Liver (tissue), 9 donors: ENCODE data around the gene SNRPB. TPM values are rescaled to one million over a fixed set of nuclear protein-coding genes. Genes with fewer than 3 reads are reported as not detected.
A peak's percentile ranks its signal among the peaks of the same experiment; 100 is the strongest.

Experiments
- DNase-seq: peaks from one replicate; pipeline ENCODE4 v3.0.0-alpha.2; 2017; ENCODE audit warnings: low spot score
- H3K27ac ChIP-seq, 2 donors: one replicate each; pipeline ENCODE4 v1.7.0; 2013; ENCODE audit warnings: inconsistent platforms in 2 of 2, low read length in 2 of 2, control low read depth in 1 of 2, low read depth in 1 of 2, mild to moderate bottlenecking in 1 of 2
- H3K27me3 ChIP-seq, 4 donors: one replicate each; pipeline versions ENCODE4 v1.6.1 to v1.7.0; 2013; ENCODE audit warnings: low read length in 3 of 4, inconsistent platforms in 1 of 4, mild to moderate bottlenecking in 1 of 4, moderate library complexity in 1 of 4; ENCODE audit not compliant: control insufficient read depth in 4 of 4, insufficient read depth in 4 of 4
- H3K36me3 ChIP-seq, 4 donors: one replicate each; pipeline versions ENCODE4 v1.6.1 to v1.7.0; 2013; ENCODE audit warnings: low read length in 3 of 4, mild to moderate bottlenecking in 3 of 4, low read depth in 1 of 4, moderate library complexity in 1 of 4; ENCODE audit not compliant: control insufficient read depth in 4 of 4, insufficient read depth in 3 of 4
- H3K4me1 ChIP-seq, 4 donors: one replicate each; pipeline versions ENCODE4 v1.6.1 to v1.7.0; 2013; ENCODE audit warnings: low read length in 3 of 4, mild to moderate bottlenecking in 3 of 4, moderate library complexity in 1 of 4; ENCODE audit not compliant: control insufficient read depth in 4 of 4, insufficient read depth in 4 of 4
- H3K4me3 ChIP-seq, 3 donors: one replicate each; pipeline versions ENCODE4 v1.6.1 to v1.7.0; 2013; ENCODE audit warnings: low read length in 3 of 3, control low read depth in 1 of 3, low read depth in 1 of 3, mild to moderate bottlenecking in 1 of 3
- H3K9ac ChIP-seq, 2 donors: one replicate each; pipeline ENCODE4 v1.7.0; 2013; ENCODE audit warnings: low read length in 2 of 2, mild to moderate bottlenecking in 2 of 2, moderate library complexity in 2 of 2, control low read depth in 1 of 2, low read depth in 1 of 2
- H3K9me3 ChIP-seq, 4 donors: one replicate each; pipeline versions ENCODE4 v1.6.1 to v1.7.0; 2013; ENCODE audit warnings: low read length in 3 of 4; ENCODE audit not compliant: control insufficient read depth in 4 of 4
- ATF3 ChIP-seq: IDR thresholded peaks from 2 replicates; pipeline ENCODE4 v1.6.1; 2016; ENCODE audit warnings: antibody characterized with exemption
- EGR1 ChIP-seq, 2 donors: IDR thresholded peaks; 2 replicates each; pipeline ENCODE4 v1.6.1; 2016 to 2018; ENCODE audit warnings: antibody characterized with exemption in 2 of 2, low read depth in 2 of 2
- FOXA1 ChIP-seq: IDR thresholded peaks from 2 replicates; pipeline ENCODE4 v1.6.1; 2016; ENCODE audit warnings: antibody characterized with exemption
- FOXA2 ChIP-seq: IDR thresholded peaks from 2 replicates; pipeline ENCODE4 v1.6.1; 2016; ENCODE audit warnings: antibody characterized with exemption
- GABPA ChIP-seq, 2 donors: IDR thresholded peaks in 1 of 2; conservative IDR thresholded peaks in 1 of 2; 2 replicates each; pipeline ENCODE4 v1.6.1; 2016; ENCODE audit warnings: antibody characterized with exemption in 2 of 2, mild to moderate bottlenecking in 1 of 2, moderate library complexity in 1 of 2
- HNF4A ChIP-seq, 2 donors: conservative IDR thresholded peaks; 2 replicates each; pipeline ENCODE4 v1.6.1; 2016; ENCODE audit warnings: antibody characterized with exemption in 2 of 2, mild to moderate bottlenecking in 2 of 2
- HNF4G ChIP-seq: IDR thresholded peaks from 2 replicates; pipeline ENCODE4 v1.6.1; 2016; ENCODE audit warnings: antibody characterized with exemption
- JUND ChIP-seq, 2 donors: IDR thresholded peaks; 2 replicates each; pipeline ENCODE4 v1.6.1; 2016; ENCODE audit warnings: antibody characterized with exemption in 2 of 2
- MAX ChIP-seq: IDR thresholded peaks from 2 replicates; pipeline ENCODE4 v1.6.1; 2016; ENCODE audit warnings: antibody characterized with exemption
- NR2F2 ChIP-seq: IDR thresholded peaks from 2 replicates; pipeline ENCODE4 v1.6.1; 2016; ENCODE audit warnings: antibody characterized with exemption
- RAD21 ChIP-seq, 2 donors: IDR thresholded peaks; 2 replicates each; pipeline ENCODE4 v1.6.1; 2016; ENCODE audit warnings: antibody characterized with exemption in 2 of 2, mild to moderate bottlenecking in 2 of 2
- RXRA ChIP-seq, 2 donors: IDR thresholded peaks; 2 replicates each; pipeline ENCODE4 v1.6.1; 2017 to 2018; ENCODE audit warnings: antibody characterized with exemption in 2 of 2, mild to moderate bottlenecking in 1 of 2
- SP1 ChIP-seq: IDR thresholded peaks from 2 replicates; pipeline ENCODE4 v1.6.1; 2018; ENCODE audit warnings: antibody characterized with exemption, mild to moderate bottlenecking
- TAF1 ChIP-seq: conservative IDR thresholded peaks from 2 replicates; pipeline ENCODE4 v1.6.1; 2016; ENCODE audit warnings: antibody characterized with exemption, mild to moderate bottlenecking
- YY1 ChIP-seq: IDR thresholded peaks from 2 replicates; pipeline ENCODE4 v1.6.1; 2016; ENCODE audit warnings: antibody characterized with exemption, mild to moderate bottlenecking
- ZBTB33 ChIP-seq: IDR thresholded peaks from 2 replicates; pipeline ENCODE4 v1.6.1; 2016; ENCODE audit warnings: antibody characterized with exemption
- WGBS: extraction: QIAGEN DNeasy Blood & Tissue Kit; methylation state at CpG from one replicate; pipeline ENCODE4 v1.1.7; 2013; 5-methylcytosine and 5-hydroxymethylcytosine counted together
- polyA plus RNA-seq, 2 donors: library from polyadenylated mRNA; stranded (reverse) in 1 of 2; unstranded in 1 of 2; fragments of 200-250 nt in 1 of 2; fragments of >200 nt in 1 of 2; fragmentation: Nextera tagmentation in 1 of 2; extraction: Ambion mirVana in 1 of 2; gene quantifications; one replicate each; pipeline versions ENCODE4 v1.2.1 to v1.2.3, GENCODE V29; 2013 to 2015
- total RNA-seq, 2 donors: library from RNA; depleted of rRNA; stranded (reverse); fragments of >200 nt; gene quantifications; one replicate each; pipeline ENCODE4 v1.2.3, GENCODE V29; 2014
- TF ChIP-seq, protein P1 (sequence below): fragments of 150-350 bp; IDR thresholded peaks from 2 replicates; pipeline ENCODE4 v1.5.1; 2017; ENCODE audit warnings: improper control_type of control experiment, low read depth, low read length; ENCODE audit not compliant: missing input control
- TF ChIP-seq, protein P2 (sequence below): IDR thresholded peaks from 2 replicates; pipeline ENCODE4 v1.6.1; 2016; ENCODE audit warnings: antibody characterized with exemption, mild to moderate bottlenecking
- donor health status: healthy.
- donor health status: healthy.
- donor health status: healthy.
- donor health status: healthy.
- donor health status: healthy.

The SNRPB gene
- total RNA-seq (100 to 1,000 TPM in 1 of 2 donors, 10 to 100 TPM in 1; 42.3 to 111 TPM), polyA plus RNA-seq (10 to 100 TPM; 65.3 to 79.9 TPM)

- Histone ChIP-seq H3K36me3 (peaks cover 6 to 22% (median 19%) of the 10 kb centered on the region in 4 donors), H3K27ac (peak within 1 kb of the TSS; percentile 90 to 93), H3K27me3 (no peaks in the 10 kb centered on the region), H3K4me3 (peak within 1 kb of the TSS; percentile 68 to 90 (median 80)), H3K9me3 (no peaks in the 10 kb centered on the region), H3K9ac (peak within 1 kb of the TSS; percentile 82 to 91), H3K4me1 (peaks cover 6 to 20% (median 16%) of the 10 kb centered on the region in 4 donors)
- TF ChIP-seq HNF4A (conservative IDR thresholded peaks at IDR 0.05) (peak; percentile 50 to 52), YY1 (peak; percentile 89), SP1 (peak; percentile 83), GABPA (IDR thresholded peaks at IDR 0.05 in 1 of 2, conservative IDR thresholded peaks at IDR 0.05 in 1 of 2) (peak; percentile 100), JUND (IDR thresholded peaks at IDR 0.05) (peak; percentile 54 to 56), EGR1 (IDR thresholded peaks at IDR 0.05; ENCODE audit: low read depth in 2 of 2) (peak; percentile 54 to 76), MAX (peak; percentile 92), ATF3 (peak; percentile 30), RAD21 (IDR thresholded peaks at IDR 0.05) (peak; percentile 3 to 30), FOXA1 (no peak), FOXA2 (peak; percentile 38), RXRA (IDR thresholded peaks at IDR 0.05) (peak; percentile 49 to 51), TAF1 (peak; percentile 80), NR2F2 (peak; percentile 40), HNF4G (no peak), ZBTB33 (peak; percentile 89)
- TF ChIP-seq, protein P1, sequence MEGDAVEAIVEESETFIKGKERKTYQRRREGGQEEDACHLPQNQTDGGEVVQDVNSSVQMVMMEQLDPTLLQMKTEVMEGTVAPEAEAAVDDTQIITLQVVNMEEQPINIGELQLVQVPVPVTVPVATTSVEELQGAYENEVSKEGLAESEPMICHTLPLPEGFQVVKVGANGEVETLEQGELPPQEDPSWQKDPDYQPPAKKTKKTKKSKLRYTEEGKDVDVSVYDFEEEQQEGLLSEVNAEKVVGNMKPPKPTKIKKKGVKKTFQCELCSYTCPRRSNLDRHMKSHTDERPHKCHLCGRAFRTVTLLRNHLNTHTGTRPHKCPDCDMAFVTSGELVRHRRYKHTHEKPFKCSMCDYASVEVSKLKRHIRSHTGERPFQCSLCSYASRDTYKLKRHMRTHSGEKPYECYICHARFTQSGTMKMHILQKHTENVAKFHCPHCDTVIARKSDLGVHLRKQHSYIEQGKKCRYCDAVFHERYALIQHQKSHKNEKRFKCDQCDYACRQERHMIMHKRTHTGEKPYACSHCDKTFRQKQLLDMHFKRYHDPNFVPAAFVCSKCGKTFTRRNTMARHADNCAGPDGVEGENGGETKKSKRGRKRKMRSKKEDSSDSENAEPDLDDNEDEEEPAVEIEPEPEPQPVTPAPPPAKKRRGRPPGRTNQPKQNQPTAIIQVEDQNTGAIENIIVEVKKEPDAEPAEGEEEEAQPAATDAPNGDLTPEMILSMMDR, result no peak
- TF ChIP-seq, protein P2, sequence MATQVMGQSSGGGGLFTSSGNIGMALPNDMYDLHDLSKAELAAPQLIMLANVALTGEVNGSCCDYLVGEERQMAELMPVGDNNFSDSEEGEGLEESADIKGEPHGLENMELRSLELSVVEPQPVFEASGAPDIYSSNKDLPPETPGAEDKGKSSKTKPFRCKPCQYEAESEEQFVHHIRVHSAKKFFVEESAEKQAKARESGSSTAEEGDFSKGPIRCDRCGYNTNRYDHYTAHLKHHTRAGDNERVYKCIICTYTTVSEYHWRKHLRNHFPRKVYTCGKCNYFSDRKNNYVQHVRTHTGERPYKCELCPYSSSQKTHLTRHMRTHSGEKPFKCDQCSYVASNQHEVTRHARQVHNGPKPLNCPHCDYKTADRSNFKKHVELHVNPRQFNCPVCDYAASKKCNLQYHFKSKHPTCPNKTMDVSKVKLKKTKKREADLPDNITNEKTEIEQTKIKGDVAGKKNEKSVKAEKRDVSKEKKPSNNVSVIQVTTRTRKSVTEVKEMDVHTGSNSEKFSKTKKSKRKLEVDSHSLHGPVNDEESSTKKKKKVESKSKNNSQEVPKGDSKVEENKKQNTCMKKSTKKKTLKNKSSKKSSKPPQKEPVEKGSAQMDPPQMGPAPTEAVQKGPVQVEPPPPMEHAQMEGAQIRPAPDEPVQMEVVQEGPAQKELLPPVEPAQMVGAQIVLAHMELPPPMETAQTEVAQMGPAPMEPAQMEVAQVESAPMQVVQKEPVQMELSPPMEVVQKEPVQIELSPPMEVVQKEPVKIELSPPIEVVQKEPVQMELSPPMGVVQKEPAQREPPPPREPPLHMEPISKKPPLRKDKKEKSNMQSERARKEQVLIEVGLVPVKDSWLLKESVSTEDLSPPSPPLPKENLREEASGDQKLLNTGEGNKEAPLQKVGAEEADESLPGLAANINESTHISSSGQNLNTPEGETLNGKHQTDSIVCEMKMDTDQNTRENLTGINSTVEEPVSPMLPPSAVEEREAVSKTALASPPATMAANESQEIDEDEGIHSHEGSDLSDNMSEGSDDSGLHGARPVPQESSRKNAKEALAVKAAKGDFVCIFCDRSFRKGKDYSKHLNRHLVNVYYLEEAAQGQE, result peak; percentile 91
- peak; percentile 96 for DNase-seq
- 1% methylated on average over 53 of the region's 53 CpGs for WGBS
Observed at GRCh38 chr20:2470423-2471193, at the start of gene SNRPB. SNRPB (minus strand) TSS chr20:2470789; CDS start chr20:2470690, 99 bp downstream.
